NCI-H187 treated with DMSO at 0.1 percent for 48 hours (cell line): ENCODE measurements around the gene CIP2A.
"Not testable (repeated sequence)": the region's sequence is repeated elsewhere in the genome, so short reads cannot be mapped to it uniquely, and the experiment has no call there.

Experiments used
- DNase-seq: peaks from one replicate; lab custom pipeline; 2025; lab: John Stamatoyannopoulos, UW

CIP2A gene

GRCh38 chr3:108589081-108589997, at the start of gene CIP2A, which contains the start of gene DZIP3:
CIP2A (minus strand) TSS chr3:108589438; CDS start chr3:108589375, 63 bp downstream.
DZIP3 (plus strand) TSS chr3:108589722; CDS start chr3:108605407, 15,685 bp downstream.
- peak; percentile 17 for DNase-seq

- DNase-seq, result no peak
These were observed 40.7 kb upstream of the CIP2A start for GRCh38 chr3:108629974-108630373.

GRCh38 chr3:108623504-108623903, 34.3 kb upstream of the CIP2A start:
- no peak for DNase-seq

DNA sequence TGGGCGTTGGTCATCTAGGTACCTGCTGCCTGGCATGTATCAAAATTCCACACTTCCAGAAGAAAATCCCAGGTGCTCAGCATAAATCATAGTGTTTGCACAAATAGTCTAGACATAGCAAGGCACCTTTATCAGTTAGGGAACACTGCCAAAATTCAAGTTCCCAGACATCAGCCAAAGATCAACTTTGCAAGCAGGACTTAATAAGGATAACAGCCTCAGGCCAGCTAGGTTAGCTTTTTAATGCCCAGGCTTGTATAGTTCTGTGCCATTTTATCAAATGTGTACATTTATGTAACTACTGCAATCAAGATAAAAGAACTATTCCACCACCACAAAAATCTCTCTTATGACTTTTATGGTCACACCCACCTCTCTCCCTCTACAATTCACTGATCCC, 31.0 kb upstream of the CIP2A start:
- DNase-seq, result no peak

- DNase-seq, result not testable (repeated sequence)
These were observed 26.9 kb upstream of the CIP2A start for GRCh38 chr3:108616090-108616489.

GRCh38 chr3:108610651-108611050, 21.4 kb upstream of the CIP2A start:
- no peak for DNase-seq

DNA sequence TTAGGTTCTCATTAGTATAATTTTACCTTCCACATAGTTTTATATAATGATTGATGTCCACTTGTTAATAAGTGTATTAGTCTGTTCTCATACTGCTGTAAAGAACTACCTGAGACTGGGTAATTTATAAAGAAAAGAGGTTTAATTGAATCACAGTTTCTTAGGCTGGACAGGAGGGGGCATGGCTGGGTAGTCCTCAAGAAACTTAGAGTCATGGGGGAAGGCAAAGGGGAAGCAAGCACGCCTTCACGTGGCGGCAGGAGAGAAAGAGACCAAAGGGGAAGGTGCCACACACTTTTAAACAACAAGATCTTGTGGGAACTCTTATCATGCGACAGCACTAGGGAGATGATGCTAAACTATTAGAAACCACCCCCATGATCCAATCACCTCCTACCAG, 19.5 kb upstream of the CIP2A start:
- DNase-seq, result no peak

DNA sequence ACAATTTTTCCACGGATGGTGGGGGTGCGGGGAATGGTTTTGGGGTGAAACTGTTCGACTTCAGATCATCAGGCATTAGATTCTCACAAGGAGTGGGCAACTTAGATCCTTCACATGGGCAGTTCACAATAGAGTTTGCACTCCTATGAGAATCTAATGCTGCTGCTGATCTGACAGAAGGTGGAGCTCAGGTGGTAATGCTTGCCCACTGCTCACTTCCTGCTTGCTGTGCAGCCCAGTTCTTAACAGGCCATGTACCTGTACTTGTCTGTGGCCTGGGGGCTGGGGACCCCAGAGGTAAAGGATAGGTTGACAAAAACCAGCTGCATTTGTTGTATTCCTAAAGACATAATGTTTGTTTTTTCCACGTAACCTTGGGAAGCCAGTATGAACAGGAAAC, 16.3 kb upstream of the CIP2A start:
- DNase-seq, result no peak

DNA sequence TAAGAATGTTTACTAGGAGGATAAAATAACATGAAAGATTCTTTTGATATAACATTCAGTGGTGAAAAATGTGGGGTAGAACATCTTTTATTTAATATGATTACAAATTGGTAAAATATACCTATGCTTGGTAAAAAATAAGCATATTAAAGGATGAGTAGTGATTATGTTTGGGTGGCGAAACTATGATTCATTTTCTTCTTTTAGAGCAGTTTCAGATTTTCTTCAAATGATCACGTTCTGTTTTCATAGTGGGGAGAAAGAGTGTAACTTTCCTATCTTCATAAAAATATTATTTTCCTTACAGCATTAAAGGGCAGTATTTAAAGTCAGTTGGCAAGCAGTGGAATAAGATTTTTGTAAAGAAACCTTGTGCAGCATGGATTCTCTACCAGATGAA, 15.8 kb upstream of the CIP2A start:
- DNase-seq, result no peak

GRCh38 chr3:108603691-108604090, 14.5 kb upstream of the CIP2A start:
- no peak for DNase-seq

- DNase-seq, result no peak
These were observed 13.7 kb upstream of the CIP2A start for GRCh38 chr3:108602935-108603294.

GRCh38 chr3:108602249-108602934, 13.2 kb upstream of the CIP2A start:
- DNase-seq, result no peak

- DNase-seq, result no peak
These were observed 10.6 kb upstream of the CIP2A start for GRCh38 chr3:108599677-108600409.

GRCh38 chr3:108598375-108598774, 9.1 kb upstream of the CIP2A start:
- no peak for DNase-seq

GRCh38 chr3:108595321-108595720, 6.1 kb upstream of the CIP2A start:
- DNase-seq, result no peak

- no peak for DNase-seq
These were observed 1.2 kb upstream of the CIP2A start for GRCh38 chr3:108590460-108590859.

DNA sequence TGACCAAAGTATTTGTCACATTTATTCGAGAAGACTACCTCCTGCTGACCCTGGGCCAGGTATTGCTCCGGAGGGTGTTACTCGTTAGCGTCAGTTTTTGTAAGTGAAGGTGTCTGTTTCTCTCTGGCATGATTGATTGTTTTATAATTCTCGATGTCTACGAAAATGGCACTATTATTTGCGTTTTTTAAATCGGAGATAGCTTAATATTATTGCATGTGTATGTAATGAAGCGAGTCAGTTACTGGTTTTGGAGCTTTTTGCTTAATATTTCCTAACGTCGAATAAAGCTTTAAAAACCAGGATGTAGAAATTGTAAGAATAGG, 723 bp upstream of the CIP2A start:
- no peak for DNase-seq

DNA sequence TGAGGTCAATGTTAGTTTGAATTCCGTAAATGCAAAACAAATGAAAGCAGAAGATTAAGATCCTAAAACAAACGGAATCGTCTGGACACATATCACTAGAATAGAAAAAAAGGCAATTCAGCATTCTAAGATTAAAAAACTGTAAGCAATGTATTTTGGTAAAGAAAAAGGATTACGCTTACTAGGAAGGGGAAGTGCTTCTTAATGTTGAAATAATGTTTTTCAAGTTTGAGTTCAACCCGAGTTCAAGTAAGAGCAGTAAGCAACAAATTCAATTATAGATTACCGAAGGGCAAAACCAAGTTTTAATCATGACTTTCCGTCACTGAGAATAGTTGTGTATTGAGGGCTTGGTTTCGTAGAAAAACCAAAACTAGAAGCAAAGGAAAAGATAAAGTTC, 637 bp downstream of the CIP2A start:
- DNase-seq, result no peak

GRCh38 chr3:108578064-108578463, 11.2 kb downstream of the CIP2A start:
- DNase-seq, result no peak

GRCh38 chr3:108569336-108569735, 19.9 kb downstream of the CIP2A start:
- DNase-seq, result no peak

GRCh38 chr3:108566599-108566998, 22.6 kb downstream of the CIP2A start:
- DNase-seq, result no peak

- DNase-seq, result no peak
These were observed 23.7 kb downstream of the CIP2A start for GRCh38 chr3:108565506-108565905.

- DNase-seq, result no peak
These were observed 24.7 kb downstream of the CIP2A start for GRCh38 chr3:108564564-108564963.
